ENCODE data around the gene MGAT1. TPM values are rescaled to one million over a fixed set of nuclear protein-coding genes. Genes with fewer than 3 reads are reported as not detected.
"Not testable (repeated sequence)": the region's sequence is repeated elsewhere in the genome, so short reads cannot be mapped to it uniquely, and the experiment has no call there.

Gene MGAT1
- total RNA-seq, 2 experiments from 2014 or later: 93.2 to 125 TPM

DNA sequence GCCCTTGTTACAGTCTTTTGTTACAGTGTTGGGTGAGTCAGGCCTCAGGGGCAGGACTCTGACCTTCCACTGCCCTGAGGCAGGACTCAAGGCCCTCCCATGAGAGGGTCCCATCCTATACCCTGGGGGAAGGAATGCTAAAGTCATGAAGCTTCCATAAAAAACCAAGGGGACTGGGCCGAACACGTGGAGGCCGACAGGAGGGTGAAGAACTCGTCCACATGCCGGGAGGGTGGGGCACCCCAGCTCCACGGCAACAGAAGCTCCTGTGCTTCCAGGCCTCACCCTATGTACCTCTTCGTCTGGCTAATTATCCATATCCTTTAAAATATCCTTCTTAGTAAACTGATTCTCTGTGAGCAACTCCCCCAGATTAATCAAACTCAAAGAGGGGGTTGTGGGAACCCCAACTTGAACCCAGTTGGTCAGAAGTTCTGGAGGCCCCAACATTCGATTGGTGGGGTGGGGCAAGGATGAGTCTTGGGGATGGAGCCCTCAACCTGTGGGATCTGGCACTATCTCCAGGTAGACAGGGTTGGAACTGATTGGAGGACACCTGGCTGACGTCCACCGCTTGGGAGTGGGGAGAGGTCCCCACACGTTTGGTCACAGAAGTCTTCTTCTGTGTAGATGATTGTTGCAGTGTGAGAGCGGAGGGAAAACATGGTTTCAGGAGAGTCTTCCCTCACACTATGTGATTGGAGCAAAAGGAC, 19.1 kb downstream of the MGAT1 start:
- H3K27me3 Mint-ChIP-seq: no peaks in the 10 kb centered on the region
- H3K9me3 Mint-ChIP-seq (ENCODE audit: low read depth): no peaks in the 10 kb centered on the region
- CTCF ChIA-PET: interaction anchor here (0.7 to 1.7 kb wide), 4 partner anchors 19 to 315 kb away, joined by 3 to 6 read pairs (median 4); partner anchors contain the start of gene MGAT1
- no peaks in the 10 kb centered on the region for H3K36me3 Mint-ChIP-seq (ENCODE audit: low read depth)
- H3K4me3 Mint-ChIP-seq: no peak overlapping the region
- ATAC-seq (no peak), DNase-seq (no peak)
- POLR2A ChIA-PET: no interaction called here
- no peak overlapping the region for H3K27ac Mint-ChIP-seq
- intact Hi-C loops (cut with DNase I, micrococcal nuclease): loop anchor here (1.0 to 10.0 kb wide), 6 partner anchors 49 to 375 kb away; partner anchors contain the start of gene ZFP62 (in 1 of the 2)
- H3K4me1 Mint-ChIP-seq: peaks cover 22% of the 10 kb centered on the region

- Mint-ChIP-seq H3K36me3 (ENCODE audit: low read depth) (no peaks in the 10 kb centered on the region), H3K9me3 (ENCODE audit: low read depth) (no peaks in the 10 kb centered on the region), H3K27me3 (no peaks in the 10 kb centered on the region), H3K4me1 (peaks cover 22% of the 10 kb centered on the region), H3K27ac (no peak overlapping the region), H3K4me3 (no peak overlapping the region)
- DNase-seq (no peak), ATAC-seq (no peak)
- intact Hi-C loops (cut with DNase I, micrococcal nuclease): loop anchor here (10.0 kb wide), 2 partner anchors 52 to 272 kb away; no protein-coding TSS in a partner anchor
- POLR2A ChIA-PET: interaction anchor here (0.6 kb wide), 1 partner anchor 266 kb away, joined by 3 read pairs; no protein-coding TSS in a partner anchor
- CTCF ChIA-PET: interaction anchor here (0.7 to 1.7 kb wide), 5 partner anchors 19 to 315 kb away, joined by 3 to 6 read pairs (median 3); partner anchors contain the start of gene MGAT1
These were observed 19.9 kb downstream of the MGAT1 start for GRCh38 chr5:180782748-180783147.

- DNase-seq; H3K27me3 Mint-ChIP-seq; H3K36me3 Mint-ChIP-seq (ENCODE audit: low read depth); H3K27ac Mint-ChIP-seq; H3K4me3 Mint-ChIP-seq; H3K9me3 Mint-ChIP-seq (ENCODE audit: low read depth); ATAC-seq: not testable (repeated sequence)
- intact Hi-C loops (cut with DNase I, micrococcal nuclease): loop anchor here (10.0 kb wide), 2 partner anchors 53 to 273 kb away; no protein-coding TSS in a partner anchor
- CTCF ChIA-PET: interaction anchor here (1.2 kb wide), 1 partner anchor 87 kb away, joined by 3 read pairs; no protein-coding TSS in a partner anchor
- POLR2A ChIA-PET: interaction anchor here (0.6 kb wide), 1 partner anchor 267 kb away, joined by 3 read pairs; no protein-coding TSS in a partner anchor
- peaks cover 19% of the 10 kb centered on the region for H3K4me1 Mint-ChIP-seq
These were observed 20.7 kb downstream of the MGAT1 start for GRCh38 chr5:180781900-180782326.

DNA sequence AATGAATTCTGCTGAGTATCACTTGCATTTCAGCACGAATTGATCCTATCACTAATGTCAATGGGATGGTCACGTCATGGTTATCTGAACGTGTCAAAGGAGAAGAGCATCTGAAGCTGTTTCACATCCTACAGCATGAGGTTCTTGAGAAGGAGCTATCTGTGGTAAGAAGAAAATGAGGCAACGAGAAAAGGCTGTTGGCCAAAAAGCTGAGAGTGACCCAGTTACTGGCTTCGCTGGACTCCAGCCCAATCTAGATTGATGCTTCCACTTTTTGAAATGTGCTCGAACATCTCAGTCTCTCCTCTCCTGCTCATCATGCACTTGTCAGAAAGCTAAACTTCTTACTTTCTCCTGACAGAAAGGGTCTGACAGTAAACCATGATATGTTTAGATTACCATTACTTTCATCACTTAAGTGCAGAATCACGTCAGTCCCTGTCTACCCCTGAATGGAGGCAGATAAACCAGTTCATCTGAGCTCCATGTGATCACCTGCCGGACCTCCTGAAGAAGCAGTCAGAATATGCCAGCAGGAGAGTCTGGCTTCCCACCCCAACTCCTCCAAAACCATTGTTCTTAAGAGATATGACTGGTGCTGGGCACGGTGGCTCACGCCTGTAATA, 22.5 kb downstream of the MGAT1 start:
- POLR2A ChIA-PET: no interaction called here
- ATAC-seq: no peak
- H3K9me3 Mint-ChIP-seq (ENCODE audit: low read depth): no peaks in the 10 kb centered on the region

GRCh38 chr5:180777475-180777874, 25.1 kb downstream of the MGAT1 start:
- Mint-ChIP-seq H3K27ac (no peak overlapping the region), H3K36me3 (ENCODE audit: low read depth) (no peaks in the 10 kb centered on the region), H3K9me3 (ENCODE audit: low read depth) (peaks cover 9% of the 10 kb centered on the region), H3K27me3 (peaks cover 11% of the 10 kb centered on the region), H3K4me3 (no peak overlapping the region), H3K4me1 (no peaks in the 10 kb centered on the region)
- ChIA-PET POLR2A (no interaction called here), CTCF (no interaction called here)
- ATAC-seq: no peak
- intact Hi-C loops (cut with DNase I, micrococcal nuclease): no loop called here
- no peak for DNase-seq

More for the DNA sequence above, 22.5 kb downstream of the MGAT1 start:
- intact Hi-C loops (cut with DNase I, micrococcal nuclease): loop anchor here (10.0 kb wide), 2 partner anchors 55 to 275 kb away; no protein-coding TSS in a partner anchor
- Mint-ChIP-seq H3K27ac (no peak overlapping the region), H3K4me1 (peaks cover 5% of the 10 kb centered on the region), H3K36me3 (ENCODE audit: low read depth) (no peaks in the 10 kb centered on the region), H3K4me3 (no peak overlapping the region), H3K27me3 (peaks cover 3% of the 10 kb centered on the region)
- CTCF ChIA-PET: interaction anchor here (0.9 kb wide), 1 partner anchor 10 kb away, joined by 3 read pairs; no protein-coding TSS in a partner anchor
- DNase-seq: no peak

DNA sequence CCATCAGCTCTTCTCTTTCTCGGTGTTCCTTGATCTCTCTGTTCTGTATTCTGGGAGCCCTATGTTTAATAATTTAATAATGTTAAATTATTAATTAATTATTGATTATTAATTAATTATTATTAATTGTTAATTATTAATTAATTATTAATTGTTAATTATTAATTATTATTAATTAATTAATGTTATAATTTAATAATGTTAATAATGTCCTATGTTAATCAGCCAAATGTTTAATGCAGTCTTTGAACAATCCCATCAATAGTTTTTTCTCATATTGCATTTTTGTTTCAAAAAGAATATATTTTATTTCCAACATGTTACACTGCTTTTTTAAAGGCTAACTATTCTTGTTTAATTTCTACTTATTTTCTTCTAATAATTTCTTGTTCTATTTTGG, 26.2 kb downstream of the MGAT1 start:
- POLR2A ChIA-PET: no interaction called here
- no peak for ATAC-seq
- DNase-seq: no peak
- Mint-ChIP-seq H3K4me3 (no peak overlapping the region), H3K27me3 (peaks cover 11% of the 10 kb centered on the region), H3K4me1 (no peaks in the 10 kb centered on the region), H3K36me3 (ENCODE audit: low read depth) (no peaks in the 10 kb centered on the region), H3K9me3 (ENCODE audit: low read depth) (peaks cover 13% of the 10 kb centered on the region), H3K27ac (no peak overlapping the region)
- intact Hi-C loops (cut with DNase I, micrococcal nuclease): no loop called here
- CTCF ChIA-PET: no interaction called here

DNA sequence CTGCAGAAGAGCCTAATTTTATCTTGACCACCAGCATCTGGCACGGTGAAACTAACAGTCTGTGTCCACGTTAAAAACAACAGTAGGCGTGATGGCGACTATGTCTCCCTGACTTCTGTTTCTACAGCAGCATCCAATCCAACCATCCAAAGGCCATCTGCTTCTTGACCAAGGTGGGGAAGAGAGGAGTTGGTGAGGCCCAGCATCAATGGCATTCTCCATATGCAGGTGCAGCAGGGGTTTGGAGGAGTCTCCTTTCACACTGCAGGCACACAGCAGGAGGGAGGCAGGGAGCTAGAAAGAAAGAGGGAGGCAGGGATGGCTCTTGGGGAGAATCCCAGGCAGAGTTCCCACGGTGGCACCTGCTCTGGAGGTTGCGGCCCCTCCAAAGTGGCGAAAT, 27.0 kb downstream of the MGAT1 start:
- intact Hi-C loops (cut with DNase I, micrococcal nuclease): no loop called here

GRCh38 chr5:180771839-180772238, 30.8 kb downstream of the MGAT1 start:
- Mint-ChIP-seq H3K27ac (no peak overlapping the region), H3K4me1 (no peaks in the 10 kb centered on the region), H3K9me3 (ENCODE audit: low read depth) (peaks cover 15% of the 10 kb centered on the region), H3K36me3 (ENCODE audit: low read depth) (no peaks in the 10 kb centered on the region), H3K27me3 (peaks cover 11% of the 10 kb centered on the region), H3K4me3 (no peak overlapping the region)
- DNase-seq (no peak), ATAC-seq (no peak)
- ChIA-PET CTCF (interaction anchor here (0.7 kb wide), 1 partner anchor 456 kb away, joined by 3 read pairs; no protein-coding TSS in a partner anchor), POLR2A (no interaction called here)
- intact Hi-C loops (cut with DNase I, micrococcal nuclease): no loop called here

More for the DNA sequence above, 27.0 kb downstream of the MGAT1 start:
- no peak for DNase-seq
- Mint-ChIP-seq H3K27ac (no peak overlapping the region), H3K4me1 (no peaks in the 10 kb centered on the region), H3K27me3 (peaks cover 11% of the 10 kb centered on the region), H3K36me3 (ENCODE audit: low read depth) (no peaks in the 10 kb centered on the region), H3K9me3 (ENCODE audit: low read depth) (peaks cover 13% of the 10 kb centered on the region), H3K4me3 (no peak overlapping the region)
- ChIA-PET POLR2A (no interaction called here), CTCF (no interaction called here)
- ATAC-seq: no peak

- ChIA-PET POLR2A (no interaction called here), CTCF (no interaction called here)
- no peak overlapping the region for H3K4me3 Mint-ChIP-seq
- no peak overlapping the region for H3K27ac Mint-ChIP-seq
- ATAC-seq (no peak), DNase-seq (no peak)
- peaks cover 11% of the 10 kb centered on the region for H3K27me3 Mint-ChIP-seq
- intact Hi-C loops (cut with DNase I, micrococcal nuclease): no loop called here
- no peaks in the 10 kb centered on the region for H3K4me1 Mint-ChIP-seq
- no peaks in the 10 kb centered on the region for H3K36me3 Mint-ChIP-seq (ENCODE audit: low read depth)
- H3K9me3 Mint-ChIP-seq (ENCODE audit: low read depth): peaks cover 15% of the 10 kb centered on the region
These were observed 32.8 kb downstream of the MGAT1 start for GRCh38 chr5:180769821-180770220.

DNA sequence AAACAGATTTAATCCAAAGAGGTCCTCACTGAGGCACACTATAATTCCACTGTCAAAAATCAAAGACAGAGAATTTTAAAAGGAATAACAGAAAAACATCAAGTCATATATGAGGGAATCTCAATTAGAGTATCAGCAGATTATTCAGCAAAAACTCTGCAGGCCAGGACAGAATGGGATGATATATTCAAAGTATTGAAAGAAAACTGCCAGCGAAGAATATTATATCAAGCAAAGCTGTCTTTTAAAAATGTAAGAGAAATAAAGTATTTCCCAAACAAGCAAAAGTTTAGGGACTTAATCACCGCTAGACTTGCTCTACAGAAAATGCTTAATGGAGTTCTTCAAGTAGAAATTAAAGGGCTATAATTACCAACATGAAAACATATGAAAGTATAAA, 47.0 kb downstream of the MGAT1 start:
- no peak overlapping the region for H3K27ac Mint-ChIP-seq
- H3K27me3 Mint-ChIP-seq: peaks cover 14% of the 10 kb centered on the region
- ChIA-PET POLR2A (no interaction called here), CTCF (no interaction called here)
- DNase-seq: no peak
- H3K4me1 Mint-ChIP-seq: no peaks in the 10 kb centered on the region
- H3K36me3 Mint-ChIP-seq (ENCODE audit: low read depth): no peaks in the 10 kb centered on the region
- H3K9me3 Mint-ChIP-seq (ENCODE audit: low read depth): peaks cover 16% of the 10 kb centered on the region
- no peak for ATAC-seq
- H3K4me3 Mint-ChIP-seq: no peak overlapping the region
- intact Hi-C loops (cut with DNase I, micrococcal nuclease): no loop called here

DNA sequence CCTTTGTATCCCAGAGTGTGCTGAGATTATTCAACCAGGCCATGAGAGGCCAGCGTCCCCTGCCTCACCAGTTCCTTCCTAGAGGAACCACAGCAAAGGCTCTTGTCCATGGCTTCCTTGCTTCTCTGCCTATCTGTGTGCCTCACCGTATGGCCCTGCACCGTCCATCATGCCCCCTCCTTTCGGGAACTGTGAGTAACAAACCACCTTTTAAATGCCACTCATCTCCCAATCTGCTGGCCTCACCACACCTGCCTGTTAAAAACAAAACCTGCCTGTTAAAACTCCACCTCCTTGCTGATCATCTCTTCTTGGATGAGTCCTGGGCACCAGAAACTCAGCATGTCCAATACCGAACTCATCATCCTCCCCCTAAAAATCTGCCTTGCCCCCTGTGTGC, 58.4 kb downstream of the MGAT1 start:
- intact Hi-C loops (cut with DNase I, micrococcal nuclease): no loop called here
- POLR2A ChIA-PET: no interaction called here
- DNase-seq (no peak), ATAC-seq (no peak)
- peaks cover 15% of the 10 kb centered on the region for H3K27me3 Mint-ChIP-seq
- no peaks in the 10 kb centered on the region for H3K9me3 Mint-ChIP-seq (ENCODE audit: low read depth)
- no peak overlapping the region for H3K4me3 Mint-ChIP-seq
- H3K27ac Mint-ChIP-seq: no peak overlapping the region
- CTCF ChIA-PET: no interaction called here
- no peaks in the 10 kb centered on the region for H3K36me3 Mint-ChIP-seq (ENCODE audit: low read depth)
- H3K4me1 Mint-ChIP-seq: no peaks in the 10 kb centered on the region

- intact Hi-C loops (cut with DNase I, micrococcal nuclease): no loop called here
- Mint-ChIP-seq H3K9me3 (ENCODE audit: low read depth) (no peaks in the 10 kb centered on the region), H3K4me1 (no peaks in the 10 kb centered on the region), H3K27me3 (peaks cover 19% of the 10 kb centered on the region), H3K27ac (no peak overlapping the region), H3K36me3 (ENCODE audit: low read depth) (no peaks in the 10 kb centered on the region), H3K4me3 (no peak overlapping the region)
- ATAC-seq (no peak), DNase-seq (no peak)
- POLR2A ChIA-PET: no interaction called here
- CTCF ChIA-PET: interaction anchor here (1.0 kb wide), 1 partner anchor 24 kb away, joined by 3 read pairs; no protein-coding TSS in a partner anchor
These were observed 59.9 kb downstream of the MGAT1 start for GRCh38 chr5:180742727-180743126.
